AG04450 (cell line): ENCODE results near the gene TFDP1. TPM values are rescaled to one million over a fixed set of nuclear protein-coding genes. Genes with fewer than 3 reads are reported as not detected.

Experiments used
- CTCF ChIA-PET: fragments of 300-600, 350-600 bp; formaldehyde crosslinking; extraction: SDS; loops from one replicate; lab custom pipeline; 2022; ENCODE audit warnings: antibody characterized with exemption, inconsistent platforms; lab: Charles Lee
- POLR2A ChIA-PET: fragments of 350-600 bp; formaldehyde crosslinking; extraction: SDS; loops from one replicate; lab custom pipeline; 2021; ENCODE audit warnings: antibody characterized with exemption, inconsistent platforms; lab: Yijun Ruan, JAX
- DNase-seq: peaks from one replicate; pipeline ENCODE4 v3.0.0-alpha.2; 2011; ENCODE audit warnings: low read depth, low spot score
- H3K27ac ChIP-seq: one replicate; pipeline ENCODE4 v1.5.1; 2012; ENCODE audit warnings: low read depth, low read length, control low read depth
- H3K27me3 ChIP-seq: one replicate; pipeline ENCODE4 v1.6.0; 2012; ENCODE audit warnings: low read length; ENCODE audit not compliant: control insufficient read depth, insufficient read depth
- H3K4me3 ChIP-seq: 2 replicates; pipeline ENCODE4 v1.5.1; 2011; ENCODE audit warnings: mild to moderate bottlenecking, low read depth, low read length, control low read depth
- H3K9me3 ChIP-seq: 2 replicates; pipeline ENCODE4 v1.5.1; 2012; ENCODE audit warnings: low read length; ENCODE audit not compliant: control insufficient read depth, insufficient read depth
- polyA plus RNA-seq: library from polyadenylated mRNA; depleted of rRNA; stranded (reverse); fragments of >200 nt; gene quantifications from 2 replicates; pipeline ENCODE4 v1.2.3, GENCODE V29; 2011
- TF ChIP-seq, protein P1 (sequence below): IDR thresholded peaks from 2 replicates; pipeline ENCODE4 v1.5.1; 2011; ENCODE audit warnings: low read depth, low read length, control low read depth, inconsistent platforms

TFDP1 gene
- polyA plus RNA-seq, 1 experiment = 79.7 TPM

DNA sequence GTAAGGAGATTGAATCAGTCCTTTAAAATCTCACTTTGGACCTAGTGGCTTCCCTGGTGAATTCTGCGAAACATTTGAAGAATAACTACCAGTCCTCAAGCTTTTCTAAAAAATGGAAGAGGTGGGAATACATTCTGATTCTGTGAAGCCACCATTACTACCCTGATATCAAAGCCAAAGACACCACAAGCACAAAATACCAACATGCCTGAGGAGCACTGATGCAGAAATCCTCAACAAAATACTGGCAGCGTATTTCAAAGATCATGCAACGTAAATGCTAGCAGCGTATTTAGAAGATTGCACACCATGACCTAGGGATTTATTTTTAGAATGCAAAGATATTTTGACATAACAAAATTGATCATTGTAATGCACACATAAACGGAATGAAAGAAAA, 59.0 kb downstream of the TFDP1 start:
- POLR2A ChIA-PET = no interaction called here
- Histone ChIP-seq H3K27me3 (no peaks in the 10 kb centered on the region), H3K4me3 (no peak overlapping the region), H3K9me3 (no peaks in the 10 kb centered on the region; the same call in none of the 2 replicates), H3K27ac (no peak overlapping the region)
- TF ChIP-seq, protein P1, sequence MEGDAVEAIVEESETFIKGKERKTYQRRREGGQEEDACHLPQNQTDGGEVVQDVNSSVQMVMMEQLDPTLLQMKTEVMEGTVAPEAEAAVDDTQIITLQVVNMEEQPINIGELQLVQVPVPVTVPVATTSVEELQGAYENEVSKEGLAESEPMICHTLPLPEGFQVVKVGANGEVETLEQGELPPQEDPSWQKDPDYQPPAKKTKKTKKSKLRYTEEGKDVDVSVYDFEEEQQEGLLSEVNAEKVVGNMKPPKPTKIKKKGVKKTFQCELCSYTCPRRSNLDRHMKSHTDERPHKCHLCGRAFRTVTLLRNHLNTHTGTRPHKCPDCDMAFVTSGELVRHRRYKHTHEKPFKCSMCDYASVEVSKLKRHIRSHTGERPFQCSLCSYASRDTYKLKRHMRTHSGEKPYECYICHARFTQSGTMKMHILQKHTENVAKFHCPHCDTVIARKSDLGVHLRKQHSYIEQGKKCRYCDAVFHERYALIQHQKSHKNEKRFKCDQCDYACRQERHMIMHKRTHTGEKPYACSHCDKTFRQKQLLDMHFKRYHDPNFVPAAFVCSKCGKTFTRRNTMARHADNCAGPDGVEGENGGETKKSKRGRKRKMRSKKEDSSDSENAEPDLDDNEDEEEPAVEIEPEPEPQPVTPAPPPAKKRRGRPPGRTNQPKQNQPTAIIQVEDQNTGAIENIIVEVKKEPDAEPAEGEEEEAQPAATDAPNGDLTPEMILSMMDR = no peak
- CTCF ChIA-PET = no interaction called here
- DNase-seq = no peak

DNA sequence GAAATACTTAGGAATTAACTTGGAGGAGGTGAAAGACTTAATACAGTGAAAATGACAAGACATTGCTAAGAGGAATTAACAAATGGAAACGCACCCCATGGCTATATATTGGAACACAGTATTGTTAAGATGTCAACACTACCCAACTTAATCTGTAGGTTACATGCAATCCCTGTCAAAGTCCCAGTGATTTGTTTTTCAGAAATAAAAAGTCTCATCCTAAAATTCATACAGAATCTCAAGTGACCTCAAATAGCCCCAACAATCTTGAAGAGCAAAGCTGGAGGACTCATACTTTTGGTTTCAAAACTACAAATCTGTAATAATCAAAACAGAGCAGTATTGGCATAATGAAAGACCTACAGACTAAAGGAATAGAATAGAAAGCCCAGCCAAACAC, 60.2 kb downstream of the TFDP1 start:
- Histone ChIP-seq H3K27me3 (no peaks in the 10 kb centered on the region), H3K27ac (no peak overlapping the region), H3K4me3 (no peak overlapping the region), H3K9me3 (no peaks in the 10 kb centered on the region; the same call in none of the 2 replicates)
- TF ChIP-seq, protein P1 = no peak
- ChIA-PET POLR2A (no interaction called here), CTCF (no interaction called here)
- DNase-seq = no peak

DNA sequence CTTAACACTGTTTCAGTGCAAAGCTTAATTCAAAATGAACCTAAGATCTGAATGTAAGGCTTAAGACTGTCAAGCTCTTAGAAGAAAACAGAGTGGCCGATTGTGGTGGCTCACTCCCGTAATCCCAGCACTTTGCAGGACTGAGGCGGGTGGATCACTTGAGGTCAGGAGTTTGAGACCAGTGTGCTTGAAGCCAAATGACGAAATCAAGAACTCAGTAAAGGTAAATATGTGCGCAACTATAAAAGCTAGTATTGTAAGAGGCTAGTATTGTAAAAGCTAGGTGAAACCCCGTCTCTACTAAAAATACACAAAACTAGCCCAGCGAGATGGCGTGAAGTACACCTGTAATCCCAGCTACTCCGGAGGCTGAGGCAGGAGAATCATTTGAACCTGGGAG, 60.8 kb downstream of the TFDP1 start:
- no peaks in the 10 kb centered on the region for H3K27me3 ChIP-seq
- ChIA-PET POLR2A (no interaction called here), CTCF (no interaction called here)

DNA sequence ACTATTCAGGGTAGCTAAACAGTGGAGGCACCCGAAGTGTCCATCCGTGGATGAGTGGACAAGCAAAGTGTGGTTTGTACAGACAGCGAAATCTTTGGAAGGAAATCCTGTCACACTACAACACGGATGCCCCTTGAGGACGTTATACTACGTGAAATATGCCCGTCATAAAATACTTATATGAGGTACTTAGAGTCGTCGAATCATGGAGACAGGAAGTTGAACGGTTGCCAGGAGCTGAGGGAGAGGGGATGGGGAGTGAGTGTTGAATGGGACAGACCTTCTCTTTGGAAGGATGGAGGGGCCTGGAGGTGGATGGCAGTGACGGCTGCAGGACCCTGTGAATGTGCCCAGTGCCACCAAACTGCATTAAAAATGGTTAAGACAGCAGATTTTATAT, 61.8 kb downstream of the TFDP1 start:
- DNase-seq = no peak
- Histone ChIP-seq H3K9me3 (no peaks in the 10 kb centered on the region; the same call in none of the 2 replicates), H3K4me3 (no peak overlapping the region), H3K27ac (no peak overlapping the region), H3K27me3 (no peaks in the 10 kb centered on the region)
- CTCF ChIA-PET = no interaction called here
- POLR2A ChIA-PET = no interaction called here
- TF ChIP-seq, protein P1 = no peak

More for the DNA sequence above, 60.8 kb downstream of the TFDP1 start:
- TF ChIP-seq, protein P1 = no peak
- DNase-seq = no peak
- H3K9me3 ChIP-seq = no peaks in the 10 kb centered on the region; the same call in none of the 2 replicates
- no peak overlapping the region for H3K27ac ChIP-seq
- no peak overlapping the region for H3K4me3 ChIP-seq

DNA sequence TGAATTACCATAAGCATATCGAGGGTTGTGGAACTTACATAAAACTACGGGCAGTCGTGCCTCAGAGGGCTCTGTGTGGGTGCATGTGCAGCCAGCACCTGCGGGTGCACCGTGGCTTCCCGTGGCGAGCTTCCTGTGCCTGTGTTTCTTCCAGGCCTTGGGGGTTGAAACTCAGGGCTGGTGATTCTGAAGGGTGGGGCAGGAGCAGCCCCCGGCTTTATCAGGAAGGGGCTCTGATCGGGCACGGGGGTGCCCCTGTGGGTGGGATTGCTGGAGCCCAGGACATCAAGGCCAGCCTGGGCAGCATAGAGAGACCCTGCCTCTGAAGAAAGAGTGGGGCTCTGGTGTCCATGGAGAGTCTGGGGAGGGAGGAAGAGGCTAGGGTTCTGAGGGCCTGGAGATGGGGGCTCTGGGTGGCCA, 62.4 kb downstream of the TFDP1 start:
- Histone ChIP-seq H3K4me3 (no peak overlapping the region), H3K27ac (no peak overlapping the region), H3K27me3 (no peaks in the 10 kb centered on the region), H3K9me3 (no peaks in the 10 kb centered on the region; the same call in none of the 2 replicates)
- CTCF ChIA-PET = no interaction called here
- TF ChIP-seq, protein P1 = no peak
- DNase-seq = no peak
- POLR2A ChIA-PET = no interaction called here
